ENCODE measurements around the gene SIAH2. TPM values are rescaled to one million over a fixed set of nuclear protein-coding genes. Genes with fewer than 3 reads are reported as not detected.
A peak's percentile ranks its signal among the peaks of the same experiment; 100 is the strongest.

The SIAH2 gene
- total and polyA plus RNA-seq, 12 donors, result 22.1 to 216 (median 107) TPM

DNA sequence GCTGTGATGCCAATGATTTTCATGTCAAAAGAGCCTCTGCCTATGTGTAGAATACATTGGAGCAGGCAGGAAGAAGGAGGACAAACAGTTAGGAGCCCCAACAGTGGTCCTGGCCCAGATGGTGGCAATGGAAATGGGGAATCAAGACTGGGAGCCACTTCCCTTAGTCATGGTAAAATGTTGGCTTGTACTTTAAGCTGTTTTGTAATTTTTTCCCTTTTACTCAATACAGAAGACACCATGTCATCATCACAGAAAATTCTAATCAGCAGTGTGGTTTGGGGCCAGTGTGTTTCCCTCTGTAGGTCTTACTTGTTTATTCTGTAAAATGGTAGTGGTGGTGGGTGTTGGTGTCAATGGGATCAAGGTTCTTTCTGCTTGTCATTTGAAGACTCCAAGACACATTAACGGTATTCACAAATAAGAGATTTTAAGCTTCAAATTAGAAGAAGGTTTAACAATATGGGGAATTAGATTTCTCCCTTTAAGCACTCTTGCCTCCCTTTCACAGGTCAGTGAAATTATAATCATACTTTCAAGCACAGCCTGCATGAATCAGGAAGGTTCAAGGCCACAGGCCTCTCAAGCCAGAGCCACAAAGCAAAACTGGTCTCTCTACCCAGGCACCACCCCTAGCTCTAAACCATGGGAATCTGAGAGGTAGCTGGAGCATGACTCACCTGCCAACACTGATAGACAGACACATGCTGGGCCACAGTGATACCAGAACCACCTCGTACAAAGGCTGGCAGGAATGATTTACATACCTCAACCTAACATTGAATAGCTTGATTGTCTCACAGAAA lies 24.9 kb downstream of the SIAH2 start:
- intact Hi-C loops (cut with DNase I), result no loop called here
- H3K27me3 ChIP-seq, result no peaks in the 10 kb centered on the region
- DNase-seq, result peak; percentile 77 to 92 (median 91)
- peak overlapping the region; percentile 85 to 91 (median 87) for H3K27ac ChIP-seq
- peaks cover 0 to 5% of the 10 kb centered on the region in 2 donors for H3K36me3 ChIP-seq (replicated peaks in 1 of 2)
- peaks cover 54 to 99% of the 10 kb centered on the region in 2 donors for H3K4me1 ChIP-seq (replicated peaks in 1 of 2)
- TF ChIP-seq POLR2A (IDR thresholded peaks at IDR 0.05), result peak in 1 of 2 donors; percentile 55
- TF ChIP-seq, protein P1, sequence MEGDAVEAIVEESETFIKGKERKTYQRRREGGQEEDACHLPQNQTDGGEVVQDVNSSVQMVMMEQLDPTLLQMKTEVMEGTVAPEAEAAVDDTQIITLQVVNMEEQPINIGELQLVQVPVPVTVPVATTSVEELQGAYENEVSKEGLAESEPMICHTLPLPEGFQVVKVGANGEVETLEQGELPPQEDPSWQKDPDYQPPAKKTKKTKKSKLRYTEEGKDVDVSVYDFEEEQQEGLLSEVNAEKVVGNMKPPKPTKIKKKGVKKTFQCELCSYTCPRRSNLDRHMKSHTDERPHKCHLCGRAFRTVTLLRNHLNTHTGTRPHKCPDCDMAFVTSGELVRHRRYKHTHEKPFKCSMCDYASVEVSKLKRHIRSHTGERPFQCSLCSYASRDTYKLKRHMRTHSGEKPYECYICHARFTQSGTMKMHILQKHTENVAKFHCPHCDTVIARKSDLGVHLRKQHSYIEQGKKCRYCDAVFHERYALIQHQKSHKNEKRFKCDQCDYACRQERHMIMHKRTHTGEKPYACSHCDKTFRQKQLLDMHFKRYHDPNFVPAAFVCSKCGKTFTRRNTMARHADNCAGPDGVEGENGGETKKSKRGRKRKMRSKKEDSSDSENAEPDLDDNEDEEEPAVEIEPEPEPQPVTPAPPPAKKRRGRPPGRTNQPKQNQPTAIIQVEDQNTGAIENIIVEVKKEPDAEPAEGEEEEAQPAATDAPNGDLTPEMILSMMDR (IDR thresholded peaks at IDR 0.05), result no peak
- 42 to 47% (median 45%) methylated on average over 2 of the region's 2 CpGs for WGBS, 4 donors
- no peaks in the 10 kb centered on the region for H3K9me3 ChIP-seq (replicated peaks in 1 of 3)
- H3K4me3 ChIP-seq, result no peak overlapping the region

- peaks cover 51 to 90% of the 10 kb centered on the region in 2 donors for H3K4me1 ChIP-seq (replicated peaks in 1 of 2)
- H3K27me3 ChIP-seq, result no peaks in the 10 kb centered on the region
- H3K36me3 ChIP-seq (replicated peaks in 1 of 2), result peaks cover 0 to 2% of the 10 kb centered on the region in 2 donors
- DNase-seq, result peak; percentile 70 to 84 (median 81)
- no peak overlapping the region for H3K4me3 ChIP-seq
- peak overlapping the region; percentile 85 to 91 (median 87) for H3K27ac ChIP-seq
- TF ChIP-seq, protein P1 (IDR thresholded peaks at IDR 0.05), result no peak
- peak in 1 of 2 donors; percentile 10 for TF ChIP-seq POLR2A (IDR thresholded peaks at IDR 0.05)
- 36 to 43% (median 39%) methylated on average over 8 of the region's 8 CpGs for WGBS, 4 donors
- intact Hi-C loops (cut with DNase I), result no loop called here
- no peaks in the 10 kb centered on the region for H3K9me3 ChIP-seq (replicated peaks in 1 of 3)
Observed at GRCh38 chr3:150736903-150737832, 25.8 kb downstream of the SIAH2 start.

- TF ChIP-seq, protein P1 (IDR thresholded peaks at IDR 0.05), result no peak
- TF ChIP-seq POLR2A (IDR thresholded peaks at IDR 0.05), result no peak
- no peak overlapping the region for H3K4me3 ChIP-seq
- no peaks in the 10 kb centered on the region for H3K27me3 ChIP-seq
- H3K36me3 ChIP-seq (replicated peaks in 1 of 2), result no peaks in the 10 kb centered on the region
- DNase-seq, result no peak
- 29 to 40% (median 34%) methylated on average over 2 of the region's 2 CpGs for WGBS, 4 donors
- H3K4me1 ChIP-seq (replicated peaks in 1 of 2), result peaks cover 43 to 82% of the 10 kb centered on the region in 2 donors
- H3K27ac ChIP-seq, result peak overlapping the region in 3 of 5 donors; percentile 85 to 91 (median 87)
- intact Hi-C loops (cut with DNase I), result no loop called here
- H3K9me3 ChIP-seq (replicated peaks in 1 of 3), result no peaks in the 10 kb centered on the region
Observed at GRCh38 chr3:150736316-150736719, 26.7 kb downstream of the SIAH2 start.

GRCh38 chr3:150734795-150735119 lies 28.2 kb downstream of the SIAH2 start:
- 48 to 70% (median 57%) methylated on average over 1 of the region's 1 CpG for WGBS, 4 donors
- Histone ChIP-seq H3K27ac (peak overlapping the region; percentile 1 to 91 (median 44)), H3K4me1 (replicated peaks in 1 of 2) (peaks cover 35 to 66% of the 10 kb centered on the region in 2 donors), H3K27me3 (no peaks in the 10 kb centered on the region), H3K36me3 (replicated peaks in 1 of 2) (no peaks in the 10 kb centered on the region), H3K4me3 (no peak overlapping the region), H3K9me3 (replicated peaks in 1 of 3) (no peaks in the 10 kb centered on the region)
- intact Hi-C loops (cut with DNase I), result no loop called here
- TF ChIP-seq POLR2A (IDR thresholded peaks at IDR 0.05), result no peak
- TF ChIP-seq, protein P1 (IDR thresholded peaks at IDR 0.05), result no peak
- peak in 1 of 7 donors; percentile 15 for DNase-seq

Measured in adrenal gland (tissue), 12 donors.